ENCODE measurements around the gene ZNF750. TPM values are rescaled to one million over a fixed set of nuclear protein-coding genes. Genes with fewer than 3 reads are reported as not detected.

ZNF750 gene
- total and polyA plus RNA-seq, 2 donors (not counting 3 experiments of a cell fraction or from before 2014, with no cell fraction given): 0.15 to 0.80 TPM

GRCh38 chr17:82864713-82865248 lies 25.0 kb upstream of the ZNF750 start:
- POLR2A ChIA-PET: no interaction called here
- H3K9me3 ChIP-seq (replicated peaks; ENCODE audit: control insufficient read depth, insufficient read depth, low read length): no peaks in the 10 kb centered on the region
- no peaks in the 10 kb centered on the region for H3K27me3 ChIP-seq (ENCODE audit: control insufficient read depth in 2 of 2, insufficient read depth in 2 of 2, low read length in 2 of 2)
- no peak overlapping the region for H3K4me3 ChIP-seq (replicated peaks in 1 of 3; ENCODE audit: insufficient read depth in 1 of 3, low read depth in 1 of 3, low read length in 3 of 3)
- CTCF ChIA-PET: interaction anchor here (1.0 to 3.1 kb wide), 3 partner anchors 11 to 50 kb away, joined by 3 to 13 read pairs (median 5); no protein-coding TSS in a partner anchor
- H2AFZ ChIP-seq (ENCODE audit: low read depth, low read length): no peak overlapping the region
- dilution Hi-C loops (cut with MboI; ENCODE audit: extremely low pct_ligation_motif_present, low sequenced_read_pairs) (no loop called here), intact Hi-C loops (cut with micrococcal nuclease) (no loop called here)
- no peak overlapping the region for H3K4me2 ChIP-seq (ENCODE audit: insufficient read depth, low read length)
- DNase-seq (ENCODE audit: low read depth, low spot score): no peak
- TF ChIP-seq GATA2 (IDR thresholded peaks at IDR 0.05; ENCODE audit: insufficient read depth, insufficient read length, low read depth, low read length) (no peak), EZH2 (IDR thresholded peaks at IDR 0.05; ENCODE audit: borderline replicate concordance, low read depth, low read length, severe bottlenecking) (no peak), CTCF (IDR thresholded peaks at IDR 0.05; ENCODE audit: extremely low read depth in 1 of 2, insufficient read depth in 1 of 2, low read depth in 1 of 2, low read length in 2 of 2) (no peak), POLR2AphosphoS5 (IDR thresholded peaks at IDR 0.05; ENCODE audit: insufficient read depth, low read depth, low read length) (no peak), MAX (IDR thresholded peaks at IDR 0.05; ENCODE audit: insufficient read depth, insufficient read length) (no peak), MYC (IDR thresholded peaks at IDR 0.05; ENCODE audit: low read depth, low read length) (no peak), JUN (IDR thresholded peaks at IDR 0.05; ENCODE audit: borderline replicate concordance, insufficient read depth, insufficient read length, low read depth) (no peak), POLR2A (IDR thresholded peaks at IDR 0.05; ENCODE audit: low read depth, low read length) (no peak), FOS (IDR thresholded peaks at IDR 0.05; ENCODE audit: borderline replicate concordance, insufficient read depth, low read length) (no peak)
- BruUV-seq (replicated peaks): no TSS peak
- peaks cover 33% of the 10 kb centered on the region for H3K4me1 ChIP-seq (ENCODE audit: control insufficient read depth, extremely low read depth, insufficient read depth, low read length)
- H3K9me1 ChIP-seq (replicated peaks; ENCODE audit: control insufficient read depth, extremely low read depth, insufficient read depth, low read length): no peaks in the 10 kb centered on the region
- no peaks in the 10 kb centered on the region for H4K20me1 ChIP-seq (replicated peaks; ENCODE audit: control insufficient read depth, extremely low read depth, insufficient read depth, low read length)
- H3K36me3 ChIP-seq (ENCODE audit: control insufficient read depth in 2 of 2, extremely low read depth in 1 of 2, insufficient read depth in 2 of 2, low read length in 2 of 2): no peaks in the 10 kb centered on the region
- H3K79me2 ChIP-seq (ENCODE audit: control insufficient read depth, insufficient read depth, low read length): peaks cover 60% of the 10 kb centered on the region
- no peak overlapping the region for H3K27ac ChIP-seq (ENCODE audit: insufficient read depth, low read depth, low read length)
- H3K9ac ChIP-seq (replicated peaks; ENCODE audit: extremely low read depth, insufficient read depth, low read length): no peak overlapping the region
- FAIRE-seq: no peak
